H1 (cell line): ENCODE data around the gene SLC39A9. TPM values are rescaled to one million over a fixed set of nuclear protein-coding genes. Genes with fewer than 3 reads are reported as not detected.

Experiments used
- CTCF ChIA-PET: fragments of 300-600 bp; sonication (Branson Sonifier 250); formaldehyde crosslinking; loops from one replicate; lab custom pipeline; 2021; ENCODE audit not compliant: partially characterized antibody; lab: Charles Lee
- POLR2A ChIA-PET: fragments of 300-600 bp; sonication (Branson Sonifier 250); formaldehyde crosslinking; loops from one replicate; lab custom pipeline; 2021; ENCODE audit warnings: inconsistent platforms; ENCODE audit not compliant: partially characterized antibody; lab: Charles Lee
- DNase-seq, 2 experiments: peaks; one replicate each; pipeline versions ENCODE4 v3.0.0 to v3.0.0-alpha.2; 2010 to 2022; ENCODE audit warnings: low spot score in 2 of 2, low read depth in 1 of 2, mixed read lengths in 1 of 2
- FAIRE-seq: peaks from 2 replicates; lab custom pipeline; 2011; peaks lifted over from hg19 to GRCh38; lab: Jason Lieb, UNC
- H2AFZ ChIP-seq: 2 replicates; pipeline ENCODE4 v1.8.1; 2012; ENCODE audit warnings: low read length, inconsistent platforms
- H2AK5ac ChIP-seq: 2 replicates; pipeline ENCODE4 v1.6.1; 2013; ENCODE audit warnings: low read depth, low read length
- H2BK120ac ChIP-seq: replicated peaks from 2 replicates; pipeline ENCODE3; 2013; ENCODE audit warnings: low read depth, low read length, inconsistent platforms
- H2BK12ac ChIP-seq: 2 replicates; pipeline ENCODE4 v1.6.1; 2013; ENCODE audit warnings: low read depth, low read length
- H2BK15ac ChIP-seq: 2 replicates; pipeline ENCODE4 v1.6.1; 2013; ENCODE audit warnings: low read length
- H2BK20ac ChIP-seq: 2 replicates; pipeline ENCODE4 v1.6.1; 2013; ENCODE audit warnings: low read length
- H2BK5ac ChIP-seq: 2 replicates; pipeline ENCODE4 v1.6.1; 2013; ENCODE audit warnings: low read depth, low read length
- H3K14ac ChIP-seq: 2 replicates; pipeline ENCODE4 v1.6.1; 2013; ENCODE audit warnings: inconsistent platforms; ENCODE audit not compliant: insufficient read length
- H3K18ac ChIP-seq: 2 replicates; pipeline ENCODE4 v1.6.1; 2013; ENCODE audit warnings: low read length; ENCODE audit errors: extremely low read depth
- H3K23ac ChIP-seq: 2 replicates; pipeline ENCODE4 v1.6.1; 2013; ENCODE audit warnings: inconsistent platforms; ENCODE audit not compliant: insufficient read length
- H3K23me2 ChIP-seq: 2 replicates; pipeline ENCODE4 v1.6.1; 2013; ENCODE audit warnings: low read depth, low read length
- H3K27ac ChIP-seq: 2 replicates; pipeline ENCODE4 v1.6.1; 2011; ENCODE audit warnings: low read depth, low read length, inconsistent platforms
- H3K27me3 ChIP-seq, 4 experiments: replicated peaks in 1 of 4; 1 replicate in 1 of 4; 2 replicates in 3 of 4; pipeline versions ENCODE4 v1.6.1 to v1.8.1; 2011 to 2013; ENCODE audit warnings: low read length in 3 of 4, mild to moderate bottlenecking in 3 of 4, inconsistent platforms in 2 of 4, mixed read lengths in 2 of 4, moderate library complexity in 1 of 4; ENCODE audit not compliant: control insufficient read depth in 3 of 4, insufficient read depth in 3 of 4; ENCODE audit errors: extremely low read depth in 1 of 4
- H3K36me3 ChIP-seq, 4 experiments: 2 replicates each; pipeline versions ENCODE4 v1.6.1 to v1.8.1; 2011 to 2013; ENCODE audit warnings: mild to moderate bottlenecking in 4 of 4, low read length in 3 of 4, moderate library complexity in 2 of 4, control low read depth in 1 of 4, inconsistent platforms in 1 of 4; ENCODE audit not compliant: insufficient read depth in 4 of 4, control insufficient read depth in 2 of 4
- H3K4ac ChIP-seq: replicated peaks from 2 replicates; pipeline ENCODE3; 2013; ENCODE audit warnings: low read length, low read depth, mixed read lengths, inconsistent platforms; ENCODE audit not compliant: insufficient read length
- H3K4me1 ChIP-seq, 4 experiments: replicated peaks in 1 of 4; 1 replicate in 1 of 4; 2 replicates in 3 of 4; pipeline versions ENCODE4 v1.6.1 to v1.8.1; 2011 to 2013; ENCODE audit warnings: low read length in 3 of 4, inconsistent platforms in 2 of 4, mixed read lengths in 1 of 4; ENCODE audit not compliant: insufficient read depth in 4 of 4, control insufficient read depth in 3 of 4
- H3K4me2 ChIP-seq, 2 experiments: 2 replicates each; pipeline versions ENCODE4 v1.6.1 to v1.8.1; 2011 to 2013; ENCODE audit warnings: low read depth in 2 of 2, low read length in 2 of 2, control low read depth in 1 of 2, inconsistent platforms in 1 of 2, mild to moderate bottlenecking in 1 of 2; ENCODE audit not compliant: insufficient read depth in 1 of 2
- H3K4me3 ChIP-seq, 4 experiments: fragments of 200-600, 300-600 bp in 1 of 4; sonication (generic), shearing (Covaris generic), sonication (Bioruptor Twin) in 1 of 4; 2 replicates each; pipeline versions ENCODE4 v1.5.1 to v1.8.1; 2011 to 2016; ENCODE audit warnings: low read length in 4 of 4, low read depth in 3 of 4, control low read depth in 2 of 4, inconsistent platforms in 2 of 4, mild to moderate bottlenecking in 2 of 4, mixed read lengths in 1 of 4, moderate library complexity in 1 of 4; ENCODE audit not compliant: insufficient read depth in 2 of 4; ENCODE audit errors: extremely low read depth in 1 of 4
- H3K56ac ChIP-seq: replicated peaks from 2 replicates; pipeline ENCODE3; 2013; ENCODE audit warnings: low read depth, mild to moderate bottlenecking, mixed read lengths, low read length, inconsistent platforms; ENCODE audit not compliant: insufficient read length
- H3K79me1 ChIP-seq: 2 replicates; pipeline ENCODE4 v1.6.1; 2013; ENCODE audit warnings: low read depth, low read length, control low read depth
- H3K79me2 ChIP-seq, 2 experiments: 2 replicates each; pipeline versions ENCODE4 v1.6.1 to v1.8.1; 2012 to 2013; ENCODE audit warnings: low read length in 2 of 2, mild to moderate bottlenecking in 2 of 2, inconsistent platforms in 1 of 2; ENCODE audit not compliant: insufficient read depth in 2 of 2, control insufficient read depth in 1 of 2
- H3K9ac ChIP-seq, 4 experiments: replicated peaks in 1 of 4; 1 replicate in 1 of 4; 2 replicates in 3 of 4; pipeline versions ENCODE4 v1.6.1 to v1.8.1; 2011 to 2013; ENCODE audit warnings: low read depth in 3 of 4, low read length in 3 of 4, control low read depth in 2 of 4, mild to moderate bottlenecking in 2 of 4, moderate library complexity in 2 of 4, inconsistent platforms in 1 of 4; ENCODE audit errors: extremely low read depth in 1 of 4
- H3K9me3 ChIP-seq, 2 experiments: 2 replicates each; pipeline versions ENCODE4 v1.6.1 to v1.8.1; 2012 to 2013; ENCODE audit warnings: mild to moderate bottlenecking in 2 of 2, moderate library complexity in 2 of 2, control low read depth in 1 of 2, inconsistent platforms in 1 of 2, low read depth in 1 of 2, low read length in 1 of 2, mixed read lengths in 1 of 2; ENCODE audit not compliant: insufficient read depth in 2 of 2
- H4K20me1 ChIP-seq, 2 experiments: replicated peaks in 1 of 2; 2 replicates each; pipeline versions ENCODE3 to v1.8.1; 2011 to 2013; ENCODE audit warnings: inconsistent platforms in 2 of 2, low read length in 2 of 2, mild to moderate bottlenecking in 1 of 2; ENCODE audit not compliant: insufficient read depth in 2 of 2, control insufficient read depth in 1 of 2
- H4K5ac ChIP-seq: 2 replicates; pipeline ENCODE4 v1.6.1; 2013; ENCODE audit warnings: low read length, low read depth, mixed read lengths, inconsistent platforms; ENCODE audit not compliant: insufficient read length
- H4K8ac ChIP-seq: 2 replicates; pipeline ENCODE4 v1.8.0; 2013; ENCODE audit warnings: mild to moderate bottlenecking, moderate library complexity, low read length, inconsistent platforms; ENCODE audit not compliant: insufficient read depth; ENCODE audit errors: extremely low read depth
- H4K91ac ChIP-seq: replicated peaks from 2 replicates; pipeline ENCODE3; 2013; ENCODE audit warnings: low read length, mixed read lengths, inconsistent platforms; ENCODE audit not compliant: insufficient read length
- CTBP2 ChIP-seq: IDR thresholded peaks from 2 replicates; pipeline ENCODE4 v1.7.0; 2011; ENCODE audit warnings: borderline replicate concordance, mild to moderate bottlenecking, moderate library complexity, mixed read lengths, low read length; ENCODE audit not compliant: insufficient read depth, insufficient read length
- HDAC2 ChIP-seq, 2 experiments: fragments of 300-600 bp in 1 of 2; sonication (generic) in 1 of 2; IDR thresholded peaks; 2 replicates each; pipeline ENCODE4 v1.6.1; 2011 to 2012; ENCODE audit warnings: low read depth in 2 of 2, low read length in 2 of 2, mild to moderate bottlenecking in 2 of 2, moderate library complexity in 2 of 2, borderline replicate concordance in 1 of 2, inconsistent platforms in 1 of 2
- NRF1 ChIP-seq: IDR thresholded peaks from 2 replicates; pipeline ENCODE4 v1.6.1; 2011; ENCODE audit warnings: mild to moderate bottlenecking, low read depth, low read length, improper control_type of control experiment
- RNF2 ChIP-seq: fragments of 200-900, 300-1000 bp; sonication (generic); IDR thresholded peaks from 2 replicates; pipeline ENCODE4 v1.7.1; 2016; ENCODE audit warnings: borderline replicate concordance, low read depth, mild to moderate bottlenecking, antibody characterized with exemption, low read length; ENCODE audit not compliant: poor library complexity, severe bottlenecking; ENCODE audit errors: missing control alignments
- SP1 ChIP-seq: IDR thresholded peaks from 2 replicates; pipeline ENCODE4 v1.6.1; 2011; ENCODE audit warnings: low read depth, low read length
- TAF1 ChIP-seq: IDR thresholded peaks from 2 replicates; pipeline ENCODE4 v1.6.1; 2011; ENCODE audit warnings: mild to moderate bottlenecking, low read depth, low read length
- WGBS, 2 experiments: shearing (Covaris generic) in 1 of 2; methylation state at CpG; one replicate each; pipeline versions ENCODE4 v1.1.6 to v1.1.7; 2013 to 2015; ENCODE audit warnings: low lambda C conversion rate in 2 of 2, mixed read lengths in 2 of 2, inconsistent platforms in 1 of 2, low coverage in 1 of 2, missing lambda C conversion rate in 1 of 2; ENCODE audit not compliant: insufficient replicate concordance in 2 of 2, insufficient coverage in 1 of 2, insufficient read length in 1 of 2; ENCODE audit errors: extremely low coverage in 1 of 2, missing lambda C conversion rate in 1 of 2; 5-methylcytosine and 5-hydroxymethylcytosine counted together
- polyA plus RNA-seq, 7 experiments: library from polyadenylated mRNA; depleted of rRNA in 3 of 7; stranded (reverse) in 5 of 7; unstranded in 2 of 7; fragments of >200 nt in 5 of 7; fragments of 200-250 nt in 2 of 7; gene quantifications; 1 replicate in 5 of 7; 2 replicates in 1 of 7; 4 replicates in 1 of 7; pipeline versions ENCODE4 v1.2.1 to v1.2.3, GENCODE V29; 2011 to 2013; ENCODE audit warnings: missing spikeins in 2 of 7, mixed read lengths in 2 of 7
- total RNA-seq: library from RNA; stranded (reverse); fragmentation: NEBNext Ultra II Directional; extraction: Animal tissue kit (Norgen Biotek cat#: 25700); gene quantifications from 2 replicates; pipeline ENCODE4 v1.2.1, GENCODE V29; 2021

The SLC39A9 gene
- total and polyA plus RNA-seq, 2 of the 8 experiments (the other 6 are each of a cell fraction or from before 2014, with no cell fraction given), result 31.0 to 44.2 TPM

- H3K18ac ChIP-seq, result no peak overlapping the region
- peaks cover 0 to 6% (median 2%) of the 10 kb centered on the region in 4 experiments; a peak in 5 of 7 replicates for H3K4me1 ChIP-seq
- H2BK5ac ChIP-seq, result no peak overlapping the region
- H4K91ac ChIP-seq, result no peak overlapping the region
- 81% methylated on average over 3 of the region's 3 CpGs; no CpG with 5 or more reads in 1 of the 2 experiments for WGBS, 2 experiments
- TF ChIP-seq HDAC2 (IDR thresholded peaks at IDR 0.05; ENCODE audit: borderline replicate concordance in 1 of 2, low read depth in 2 of 2, low read length in 2 of 2) (no peak), TAF1 (no peak), RNF2 (no peak), NRF1 (no peak), CTBP2 (no peak), SP1 (no peak)
- POLR2A ChIA-PET, result interaction anchor here (1.6 kb wide), 1 partner anchor 9 kb away, joined by 3 read pairs; no protein-coding TSS in a partner anchor
- no peak overlapping the region for H3K56ac ChIP-seq
- peaks cover 0 to 1% of the 10 kb centered on the region in 2 experiments for H4K20me1 ChIP-seq
- H2AFZ ChIP-seq, result no peak overlapping the region
- no peak overlapping the region for H3K4me2 ChIP-seq
- no peaks in the 10 kb centered on the region for H3K23me2 ChIP-seq
- H3K36me3 ChIP-seq, result no peaks in the 10 kb centered on the region
- no peak overlapping the region for H3K9ac ChIP-seq
- no peaks in the 10 kb centered on the region for H3K79me2 ChIP-seq
- H4K5ac ChIP-seq, result no peak overlapping the region
- no peaks in the 10 kb centered on the region for H3K27me3 ChIP-seq
- H3K14ac ChIP-seq, result no peak overlapping the region
- no peak overlapping the region for H2BK15ac ChIP-seq
- no peak overlapping the region for H4K8ac ChIP-seq
- no peak overlapping the region for H2BK120ac ChIP-seq
- no peaks in the 10 kb centered on the region; the same call in 1 of the 2 replicates for H3K79me1 ChIP-seq
- FAIRE-seq (no peak), DNase-seq (no peak)
- H2AK5ac ChIP-seq, result no peak overlapping the region
- H3K9me3 ChIP-seq, result no peaks in the 10 kb centered on the region
- no peak overlapping the region for H3K4ac ChIP-seq
- no peak overlapping the region; the same call in 1 of the 2 replicates for H2BK20ac ChIP-seq
- H3K27ac ChIP-seq, result no peak overlapping the region
- H3K4me3 ChIP-seq, result no peak overlapping the region
- H2BK12ac ChIP-seq, result no peak overlapping the region
- H3K23ac ChIP-seq, result no peak overlapping the region
- CTCF ChIA-PET, result interaction anchor here (0.6 to 9.8 kb wide), 14 partner anchors 9 to 109 kb away, joined by 3 to 78 read pairs (median 4); no protein-coding TSS in a partner anchor
These were observed 47.1 kb upstream of the SLC39A9 start for GRCh38 chr14:69351385-69351784.
